ENCODE measurements around the gene CCNK.

CCNK gene

DNA sequence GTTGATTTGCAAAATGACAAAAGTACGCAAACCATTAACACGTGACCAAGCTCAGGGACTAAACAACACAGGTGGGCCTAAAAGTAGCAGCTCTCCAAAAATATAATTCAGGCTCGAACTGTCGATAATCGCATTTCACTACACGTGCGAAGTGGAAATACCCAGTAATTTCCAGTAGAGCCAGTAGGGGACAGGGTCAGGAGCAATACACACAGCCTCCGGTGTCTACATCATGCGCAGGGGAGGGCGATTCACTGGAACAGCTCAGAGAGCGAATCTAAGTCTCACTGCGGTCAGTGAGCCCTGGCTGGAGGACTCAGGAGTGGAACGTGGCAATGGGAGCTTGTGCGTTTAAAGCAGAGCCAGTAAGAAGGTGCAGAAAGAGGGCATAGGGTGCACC, 40.9 kb upstream of the CCNK start:
- TF ChIP-seq, protein P1, sequence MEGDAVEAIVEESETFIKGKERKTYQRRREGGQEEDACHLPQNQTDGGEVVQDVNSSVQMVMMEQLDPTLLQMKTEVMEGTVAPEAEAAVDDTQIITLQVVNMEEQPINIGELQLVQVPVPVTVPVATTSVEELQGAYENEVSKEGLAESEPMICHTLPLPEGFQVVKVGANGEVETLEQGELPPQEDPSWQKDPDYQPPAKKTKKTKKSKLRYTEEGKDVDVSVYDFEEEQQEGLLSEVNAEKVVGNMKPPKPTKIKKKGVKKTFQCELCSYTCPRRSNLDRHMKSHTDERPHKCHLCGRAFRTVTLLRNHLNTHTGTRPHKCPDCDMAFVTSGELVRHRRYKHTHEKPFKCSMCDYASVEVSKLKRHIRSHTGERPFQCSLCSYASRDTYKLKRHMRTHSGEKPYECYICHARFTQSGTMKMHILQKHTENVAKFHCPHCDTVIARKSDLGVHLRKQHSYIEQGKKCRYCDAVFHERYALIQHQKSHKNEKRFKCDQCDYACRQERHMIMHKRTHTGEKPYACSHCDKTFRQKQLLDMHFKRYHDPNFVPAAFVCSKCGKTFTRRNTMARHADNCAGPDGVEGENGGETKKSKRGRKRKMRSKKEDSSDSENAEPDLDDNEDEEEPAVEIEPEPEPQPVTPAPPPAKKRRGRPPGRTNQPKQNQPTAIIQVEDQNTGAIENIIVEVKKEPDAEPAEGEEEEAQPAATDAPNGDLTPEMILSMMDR (IDR thresholded peaks at IDR 0.05; ENCODE audit: low read length, missing control alignments) = no peak
- no peak overlapping the region for H3K4me3 ChIP-seq (replicated peaks; ENCODE audit: low read depth, low read length)
- no peak for DNase-seq (ENCODE audit: low read depth)

DNA sequence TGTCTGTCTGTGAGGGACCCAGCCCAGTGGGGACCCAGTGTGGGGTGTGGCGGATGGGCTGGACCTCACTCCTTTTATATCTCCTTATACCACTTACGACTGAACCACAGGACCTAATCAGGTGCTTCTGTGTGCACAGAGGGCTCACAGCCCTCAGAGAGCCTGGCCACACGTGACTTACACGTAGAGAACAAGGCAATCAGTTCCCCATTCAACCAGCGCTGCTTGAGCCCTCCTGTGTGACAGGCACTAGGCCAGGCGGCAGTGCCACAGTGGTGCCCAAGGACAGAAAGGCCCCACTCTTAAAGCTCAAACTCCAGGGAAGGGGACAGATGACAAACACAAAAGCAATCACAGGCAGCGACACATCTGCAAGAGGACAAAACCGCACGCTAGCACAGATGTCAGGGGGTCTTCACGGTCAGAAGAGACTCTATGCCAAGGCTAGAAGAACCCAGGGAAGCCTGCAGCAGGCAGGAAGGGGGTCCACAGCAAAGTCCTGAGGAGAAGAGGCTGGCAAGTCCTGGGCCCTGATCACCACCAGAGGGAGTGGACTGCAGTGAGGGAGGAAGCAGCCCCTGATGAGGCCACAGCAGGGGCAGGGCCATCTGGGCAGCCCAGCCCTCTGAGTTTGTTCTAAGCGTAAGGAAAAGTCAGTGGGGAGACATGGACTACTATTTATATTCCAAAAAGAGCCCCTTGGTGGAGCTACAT, 39.9 kb upstream of the CCNK start:
- DNase-seq (ENCODE audit: low read depth) = no peak

DNA sequence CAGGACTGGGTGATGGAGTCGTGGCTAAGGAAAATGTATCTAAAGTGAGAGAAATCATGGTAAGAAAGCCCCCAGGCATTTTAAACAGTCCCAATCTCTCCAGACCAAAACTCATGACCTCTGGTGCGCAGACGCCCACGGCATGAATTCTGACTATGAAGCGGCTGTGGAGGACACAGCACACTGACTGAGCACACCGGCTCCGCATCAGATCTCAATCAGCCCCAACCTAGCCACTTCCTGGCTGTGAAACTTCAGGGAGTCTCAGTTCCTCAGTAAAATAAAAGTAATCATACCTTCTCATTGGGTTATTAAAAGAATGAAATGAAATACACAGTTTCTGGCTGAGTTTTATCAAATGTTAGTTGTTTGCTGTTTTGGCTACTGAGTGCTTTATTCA, 39.3 kb upstream of the CCNK start:
- no peak overlapping the region for H3K4me3 ChIP-seq (replicated peaks; ENCODE audit: low read depth, low read length)
- TF ChIP-seq, protein P1 (IDR thresholded peaks at IDR 0.05; ENCODE audit: low read length, missing control alignments) = no peak

More for the DNA sequence above, 39.9 kb upstream of the CCNK start:
- no peak overlapping the region for H3K4me3 ChIP-seq (replicated peaks; ENCODE audit: low read depth, low read length)
- TF ChIP-seq, protein P1 (IDR thresholded peaks at IDR 0.05; ENCODE audit: low read length, missing control alignments) = peak; percentile 20

DNA sequence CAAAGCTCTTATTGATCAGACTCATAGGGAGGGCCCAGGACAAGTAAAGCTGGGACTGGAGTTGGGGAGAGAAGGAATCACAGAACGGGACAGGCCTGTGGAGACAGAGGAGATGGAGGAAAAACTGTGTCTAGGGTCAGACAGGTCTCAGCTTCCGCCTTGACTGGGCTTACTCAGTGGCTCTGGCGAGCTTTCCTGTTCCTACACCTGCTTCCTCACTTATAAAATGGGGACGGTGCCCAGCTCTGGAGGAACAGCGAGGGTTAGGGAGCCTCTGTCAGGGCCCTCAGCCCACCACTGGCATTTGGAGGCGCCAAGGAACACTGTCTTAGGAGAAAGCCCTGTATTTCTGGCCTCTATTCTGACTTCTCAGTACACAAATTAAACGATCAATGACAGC, 35.3 kb upstream of the CCNK start:
- TF ChIP-seq, protein P1 (IDR thresholded peaks at IDR 0.05; ENCODE audit: low read length, missing control alignments) = no peak
- H3K4me3 ChIP-seq (replicated peaks; ENCODE audit: low read depth, low read length) = no peak overlapping the region
- no peak for DNase-seq (ENCODE audit: low read depth)

More for the DNA sequence above, 39.3 kb upstream of the CCNK start:
- DNase-seq (ENCODE audit: low read depth) = no peak

DNA sequence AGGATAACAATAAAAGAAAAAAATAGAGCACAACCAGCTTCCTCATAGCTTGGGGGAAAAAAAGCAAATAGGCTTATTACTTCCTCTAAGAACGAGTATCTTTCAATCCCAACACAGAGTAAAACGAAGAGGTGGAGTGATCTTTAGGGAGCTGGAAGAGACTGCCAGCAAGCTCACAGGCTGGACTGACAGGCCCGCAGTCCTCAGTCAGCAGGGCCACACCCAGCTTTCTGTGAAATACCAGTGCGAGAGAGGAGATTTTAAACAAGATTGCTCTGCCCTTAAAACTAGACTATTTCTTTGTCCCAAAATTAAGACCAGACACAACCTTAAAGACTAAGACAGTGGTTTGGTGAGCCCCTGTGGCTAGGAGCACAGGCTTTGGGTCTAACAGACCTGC, 33.5 kb upstream of the CCNK start:
- TF ChIP-seq, protein P1 (IDR thresholded peaks at IDR 0.05; ENCODE audit: low read length, missing control alignments) = no peak
- H3K4me3 ChIP-seq (replicated peaks; ENCODE audit: low read depth, low read length) = no peak overlapping the region
- DNase-seq (ENCODE audit: low read depth) = no peak

DNA sequence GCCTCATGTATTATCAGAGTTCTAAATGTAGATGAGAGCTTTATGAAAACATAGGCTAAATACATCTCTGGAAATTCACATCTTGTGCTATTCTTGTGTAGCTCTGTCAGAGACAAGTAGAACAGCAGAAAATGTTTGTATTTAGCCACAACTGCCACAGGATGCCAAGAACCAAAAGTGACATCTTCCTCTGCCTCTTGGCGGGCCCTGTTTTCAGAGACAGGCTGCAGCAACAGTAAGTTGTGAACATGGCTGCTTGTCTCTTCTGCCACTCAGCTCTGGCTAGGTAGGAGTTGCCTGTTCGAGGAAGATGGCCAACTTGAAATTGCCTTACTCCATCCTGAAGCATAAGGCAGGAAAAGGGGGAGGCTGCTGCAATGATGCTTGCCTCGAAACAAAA, 30.9 kb upstream of the CCNK start:
- H3K4me3 ChIP-seq (replicated peaks; ENCODE audit: low read depth, low read length) = no peak overlapping the region
- DNase-seq (ENCODE audit: low read depth) = no peak
- TF ChIP-seq, protein P1 (IDR thresholded peaks at IDR 0.05; ENCODE audit: low read length, missing control alignments) = no peak

DNA sequence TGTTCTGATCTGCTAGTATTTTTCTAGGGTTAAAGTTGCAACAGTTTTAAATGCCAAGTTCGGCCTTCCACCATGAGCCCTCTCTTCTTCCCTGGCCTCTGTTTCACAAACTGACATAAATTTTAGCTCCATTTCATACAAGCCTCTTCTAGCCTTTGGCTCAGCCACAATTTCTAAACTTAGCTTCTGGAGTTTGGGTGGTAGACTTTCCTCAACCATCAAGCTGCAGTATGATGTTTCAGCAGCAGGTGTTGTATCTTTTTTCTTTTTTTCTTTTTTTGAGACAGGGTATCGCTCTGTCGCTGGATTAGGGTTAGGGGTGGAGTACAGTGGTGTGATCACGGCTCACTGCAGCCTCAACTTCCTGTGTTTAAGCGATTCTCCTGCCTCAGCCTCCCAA, 30.0 kb upstream of the CCNK start:
- no peak overlapping the region for H3K4me3 ChIP-seq (replicated peaks; ENCODE audit: low read depth, low read length)
- TF ChIP-seq, protein P1 (IDR thresholded peaks at IDR 0.05; ENCODE audit: low read length, missing control alignments) = no peak
- DNase-seq (ENCODE audit: low read depth) = no peak
